Osteocyte (in vitro differentiated cells): Measurements from ENCODE around the gene TXNRD2. TPM values are rescaled to one million over a fixed set of nuclear protein-coding genes. Genes with fewer than 3 reads are reported as not detected.
A peak's percentile ranks its signal among the peaks of the same experiment; 100 is the strongest.
"Not testable (repeated sequence)": the region's sequence is repeated elsewhere in the genome, so short reads cannot be mapped to it uniquely, and the experiment has no call there.

ENCODE experiments used
- DNase-seq: peaks from one replicate; pipeline ENCODE4 v3.0.0; 2021; ENCODE audit warnings: mixed read lengths; ENCODE audit not compliant: unreplicated experiment; ENCODE audit errors: extremely low spot score
- H3K27ac Mint-ChIP-seq: one replicate; pipeline ENCODE4 v1.8.0; 2021; ENCODE audit warnings: mild to moderate bottlenecking, mixed read lengths; ENCODE audit not compliant: unreplicated experiment
- H3K27me3 Mint-ChIP-seq: one replicate; pipeline ENCODE4 v1.8.0; 2021; ENCODE audit warnings: mixed read lengths; ENCODE audit not compliant: unreplicated experiment
- H3K36me3 Mint-ChIP-seq: one replicate; pipeline ENCODE4 v1.8.0; 2021; ENCODE audit warnings: mixed read lengths; ENCODE audit not compliant: unreplicated experiment
- H3K4me1 Mint-ChIP-seq: one replicate; pipeline ENCODE4 v1.8.0; 2021; ENCODE audit warnings: mixed read lengths; ENCODE audit not compliant: unreplicated experiment
- H3K4me3 Mint-ChIP-seq: one replicate; pipeline ENCODE4 v1.8.0; 2021; ENCODE audit warnings: mild to moderate bottlenecking, moderate library complexity, mixed read lengths; ENCODE audit not compliant: unreplicated experiment
- H3K9me3 Mint-ChIP-seq: one replicate; pipeline ENCODE4 v1.8.0; 2021; ENCODE audit warnings: mixed read lengths; ENCODE audit not compliant: unreplicated experiment
- CTCF ChIP-seq: fragments of 200-600 bp; sonication (generic); IDR thresholded peaks from 2 replicates; pipeline ENCODE4 v1.5.0; 2021; ENCODE audit warnings: antibody characterized with exemption, mild to moderate bottlenecking, moderate library complexity
- total RNA-seq: library from RNA; stranded (reverse); gene quantifications from 2 replicates; pipeline ENCODE4 v1.2.1, GENCODE V29; 2021

Gene TXNRD2
- total RNA-seq, 1 donor from 2014 or later, result 12.6 TPM

- no peak overlapping the region for H3K27ac Mint-ChIP-seq
- no peaks in the 10 kb centered on the region for H3K27me3 Mint-ChIP-seq
- H3K4me3 Mint-ChIP-seq, result no peak overlapping the region
- TF ChIP-seq CTCF, result no peak
- no peaks in the 10 kb centered on the region for H3K36me3 Mint-ChIP-seq
- no peaks in the 10 kb centered on the region for H3K9me3 Mint-ChIP-seq
- no peak for DNase-seq
- peaks cover 16% of the 10 kb centered on the region for H3K4me1 Mint-ChIP-seq
These were observed 109.0 kb downstream of the TXNRD2 start for GRCh38 chr22:19832476-19833108.

GRCh38 chr22:19831979-19832378 is 109.6 kb downstream of the TXNRD2 start:
- H3K9me3 Mint-ChIP-seq, H3K36me3 Mint-ChIP-seq, H3K27me3 Mint-ChIP-seq, DNase-seq, H3K27ac Mint-ChIP-seq, H3K4me3 Mint-ChIP-seq: not testable (repeated sequence)
- H3K4me1 Mint-ChIP-seq, result peaks cover 22% of the 10 kb centered on the region

GRCh38 chr22:19831016-19831415 is 110.6 kb downstream of the TXNRD2 start:
- no peak for DNase-seq
- Mint-ChIP-seq H3K9me3 (no peaks in the 10 kb centered on the region), H3K4me3 (no peak overlapping the region), H3K27me3 (no peaks in the 10 kb centered on the region), H3K4me1 (peaks cover 15% of the 10 kb centered on the region), H3K27ac (no peak overlapping the region), H3K36me3 (peaks cover 2% of the 10 kb centered on the region)
- no peak for TF ChIP-seq CTCF

- H3K36me3 Mint-ChIP-seq, result peaks cover 2% of the 10 kb centered on the region
- peaks cover 15% of the 10 kb centered on the region for H3K4me1 Mint-ChIP-seq
- H3K27ac Mint-ChIP-seq, result peak overlapping the region; percentile 14
- H3K27me3 Mint-ChIP-seq, result no peaks in the 10 kb centered on the region
- H3K9me3 Mint-ChIP-seq, result no peaks in the 10 kb centered on the region
- no peak for DNase-seq
- no peak for TF ChIP-seq CTCF
- no peak overlapping the region for H3K4me3 Mint-ChIP-seq
These were observed 113.6 kb downstream of the TXNRD2 start for GRCh38 chr22:19828035-19828401.

- H3K4me3 Mint-ChIP-seq, result no peak overlapping the region
- no peaks in the 10 kb centered on the region for H3K9me3 Mint-ChIP-seq
- peaks cover 15% of the 10 kb centered on the region for H3K4me1 Mint-ChIP-seq
- peaks cover 2% of the 10 kb centered on the region for H3K36me3 Mint-ChIP-seq
- no peaks in the 10 kb centered on the region for H3K27me3 Mint-ChIP-seq
- DNase-seq, result no peak
- TF ChIP-seq CTCF, result no peak
- peak overlapping the region; percentile 14 for H3K27ac Mint-ChIP-seq
These were observed 114.1 kb downstream of the TXNRD2 start for GRCh38 chr22:19827341-19828034.
